ENCODE results near the gene MTCL1.

GRCh38 chr18:8703781-8704301, 1.5 kb upstream of the MTCL1 start:
- TF ChIP-seq CTCF (IDR thresholded peaks at IDR 0.05; ENCODE audit: poor library complexity) = no peak
- TF ChIP-seq EZH2 (IDR thresholded peaks at IDR 0.05; ENCODE audit: borderline replicate concordance) = no peak
- TF ChIP-seq EZH2phosphoT487 (IDR thresholded peaks at IDR 0.05; ENCODE audit: low read depth, severe bottlenecking, unreplicated experiment) = no peak

Measured in hepatocyte (in vitro differentiated cells).